ENCODE data around the gene CDR2L.

GRCh38 chr17:75004371-75004770, 16.9 kb downstream of the CDR2L start:
- TF ChIP-seq POLR2A (IDR thresholded peaks at IDR 0.05): no peak
- no peak for TF ChIP-seq CTCF (IDR thresholded peaks at IDR 0.05)

Data from adrenal gland (tissue), 5 donors.